ENCODE measurements around the gene PPM1E. TPM values are rescaled to one million over a fixed set of nuclear protein-coding genes. Genes with fewer than 3 reads are reported as not detected.
"Not testable (repeated sequence)": the region's sequence is repeated elsewhere in the genome, so short reads cannot be mapped to it uniquely, and the experiment has no call there.

The PPM1E gene
- total RNA-seq, 1 donor from 2014 or later = 0.31 TPM

DNA sequence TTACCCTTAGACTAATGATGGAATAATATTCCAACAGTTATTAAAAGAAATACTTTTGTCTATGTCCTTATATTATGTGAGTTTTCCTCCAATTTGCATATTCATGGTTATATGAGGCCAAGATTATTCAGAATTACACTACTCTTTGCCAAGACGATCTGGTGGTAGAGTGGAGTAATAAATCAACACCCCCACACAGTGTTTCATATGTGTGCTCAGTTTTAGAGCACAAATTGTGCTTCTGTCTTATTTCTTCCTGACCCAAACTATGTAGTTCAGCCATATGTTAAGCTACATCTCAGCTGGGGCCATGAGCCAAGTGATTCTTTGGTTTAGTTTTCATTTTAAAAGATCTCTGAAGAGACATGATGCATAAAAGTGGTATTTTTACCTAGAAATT, 26.9 kb upstream of the PPM1E start:
- peaks cover 8% of the 10 kb centered on the region for H3K36me3 Mint-ChIP-seq
- TF ChIP-seq, protein P1, sequence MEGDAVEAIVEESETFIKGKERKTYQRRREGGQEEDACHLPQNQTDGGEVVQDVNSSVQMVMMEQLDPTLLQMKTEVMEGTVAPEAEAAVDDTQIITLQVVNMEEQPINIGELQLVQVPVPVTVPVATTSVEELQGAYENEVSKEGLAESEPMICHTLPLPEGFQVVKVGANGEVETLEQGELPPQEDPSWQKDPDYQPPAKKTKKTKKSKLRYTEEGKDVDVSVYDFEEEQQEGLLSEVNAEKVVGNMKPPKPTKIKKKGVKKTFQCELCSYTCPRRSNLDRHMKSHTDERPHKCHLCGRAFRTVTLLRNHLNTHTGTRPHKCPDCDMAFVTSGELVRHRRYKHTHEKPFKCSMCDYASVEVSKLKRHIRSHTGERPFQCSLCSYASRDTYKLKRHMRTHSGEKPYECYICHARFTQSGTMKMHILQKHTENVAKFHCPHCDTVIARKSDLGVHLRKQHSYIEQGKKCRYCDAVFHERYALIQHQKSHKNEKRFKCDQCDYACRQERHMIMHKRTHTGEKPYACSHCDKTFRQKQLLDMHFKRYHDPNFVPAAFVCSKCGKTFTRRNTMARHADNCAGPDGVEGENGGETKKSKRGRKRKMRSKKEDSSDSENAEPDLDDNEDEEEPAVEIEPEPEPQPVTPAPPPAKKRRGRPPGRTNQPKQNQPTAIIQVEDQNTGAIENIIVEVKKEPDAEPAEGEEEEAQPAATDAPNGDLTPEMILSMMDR (IDR thresholded peaks at IDR 0.05; ENCODE audit: unreplicated experiment) = no peak
- no peaks in the 10 kb centered on the region for H3K9me3 Mint-ChIP-seq
- H3K4me1 Mint-ChIP-seq = no peaks in the 10 kb centered on the region
- no peak for DNase-seq (ENCODE audit: low spot score in 2 of 2, unreplicated experiment in 2 of 2)
- H3K27me3 Mint-ChIP-seq (ENCODE audit: low read depth) = no peaks in the 10 kb centered on the region
- no peak overlapping the region for H3K27ac Mint-ChIP-seq
- H3K4me3 Mint-ChIP-seq = no peak overlapping the region

DNA sequence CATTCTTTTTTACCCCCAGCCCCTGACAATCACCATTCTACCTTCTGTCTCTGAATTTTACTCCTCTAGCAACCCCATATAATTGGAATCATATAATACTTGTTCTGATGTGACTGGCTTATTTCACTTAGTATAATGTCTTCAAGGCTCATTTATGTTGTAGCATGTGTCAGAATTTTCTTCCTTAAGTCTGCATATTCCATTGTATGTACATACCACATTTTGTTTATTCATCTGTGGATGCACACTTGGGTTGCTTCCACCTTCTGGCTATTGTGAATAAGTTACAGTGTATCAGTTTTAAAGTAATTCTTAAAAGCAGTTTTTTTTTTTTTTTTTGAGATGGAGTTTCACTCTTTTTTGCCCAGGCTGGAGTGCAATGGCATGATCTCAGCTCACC, 24.7 kb upstream of the PPM1E start:
- Mint-ChIP-seq H3K36me3 (peaks cover 8% of the 10 kb centered on the region), H3K27me3 (ENCODE audit: low read depth) (no peaks in the 10 kb centered on the region), H3K9me3 (no peaks in the 10 kb centered on the region), H3K27ac (no peak overlapping the region), H3K4me3 (no peak overlapping the region), H3K4me1 (no peaks in the 10 kb centered on the region)
- DNase-seq (ENCODE audit: low spot score in 2 of 2, unreplicated experiment in 2 of 2) = no peak
- TF ChIP-seq, protein P1 (IDR thresholded peaks at IDR 0.05; ENCODE audit: unreplicated experiment) = no peak

DNA sequence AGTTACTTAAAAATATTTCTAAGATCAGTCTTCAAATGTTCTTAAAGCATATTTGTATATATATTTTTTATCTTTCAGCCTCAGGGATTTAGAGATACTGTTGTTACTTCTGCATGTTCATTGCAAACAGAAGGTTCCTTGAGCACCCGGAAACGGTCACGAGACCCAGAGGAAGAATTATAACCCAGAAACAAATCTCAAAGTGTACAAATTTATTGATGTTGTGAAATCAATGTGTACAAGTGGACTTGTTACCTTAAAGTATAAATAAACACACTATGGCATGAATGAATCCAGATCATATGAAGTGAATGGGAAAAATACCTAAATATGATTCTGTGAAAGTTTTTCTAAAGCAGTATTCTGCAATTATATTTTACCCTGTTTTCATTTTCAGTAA, 21.6 kb upstream of the PPM1E start:
- H3K4me1 Mint-ChIP-seq = no peaks in the 10 kb centered on the region
- no peak for DNase-seq (ENCODE audit: low spot score in 2 of 2, unreplicated experiment in 2 of 2)
- no peak overlapping the region for H3K27ac Mint-ChIP-seq
- H3K9me3 Mint-ChIP-seq = no peaks in the 10 kb centered on the region
- no peak overlapping the region for H3K4me3 Mint-ChIP-seq
- no peaks in the 10 kb centered on the region for H3K27me3 Mint-ChIP-seq (ENCODE audit: low read depth)
- TF ChIP-seq, protein P1 (IDR thresholded peaks at IDR 0.05; ENCODE audit: unreplicated experiment) = no peak
- H3K36me3 Mint-ChIP-seq = peaks cover 4% of the 10 kb centered on the region

DNA sequence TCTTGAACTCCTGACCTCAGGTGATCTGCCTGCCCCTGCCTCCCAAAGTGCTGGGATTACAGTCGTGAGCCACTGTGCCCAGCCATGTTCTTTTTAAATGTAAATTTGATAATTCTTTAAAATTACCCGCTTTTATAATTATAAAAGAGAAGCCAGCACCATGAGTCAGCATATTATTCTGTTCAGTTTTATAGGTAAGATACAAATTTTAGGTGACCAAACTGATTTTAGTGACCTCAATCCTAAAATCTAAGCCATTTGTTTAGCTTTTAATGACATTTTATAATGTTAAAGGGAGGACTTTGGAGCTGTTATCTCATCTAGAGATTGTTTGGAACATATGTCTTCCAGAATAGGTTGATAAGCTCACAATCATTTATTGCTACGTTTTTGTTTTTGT, 20.8 kb upstream of the PPM1E start:
- no peak for DNase-seq (ENCODE audit: low spot score in 2 of 2, unreplicated experiment in 2 of 2)
- H3K9me3 Mint-ChIP-seq = no peaks in the 10 kb centered on the region
- H3K36me3 Mint-ChIP-seq = peaks cover 4% of the 10 kb centered on the region
- H3K27ac Mint-ChIP-seq = no peak overlapping the region
- no peaks in the 10 kb centered on the region for H3K4me1 Mint-ChIP-seq
- H3K27me3 Mint-ChIP-seq (ENCODE audit: low read depth) = no peaks in the 10 kb centered on the region
- TF ChIP-seq, protein P1 (IDR thresholded peaks at IDR 0.05; ENCODE audit: unreplicated experiment) = no peak
- no peak overlapping the region for H3K4me3 Mint-ChIP-seq

DNA sequence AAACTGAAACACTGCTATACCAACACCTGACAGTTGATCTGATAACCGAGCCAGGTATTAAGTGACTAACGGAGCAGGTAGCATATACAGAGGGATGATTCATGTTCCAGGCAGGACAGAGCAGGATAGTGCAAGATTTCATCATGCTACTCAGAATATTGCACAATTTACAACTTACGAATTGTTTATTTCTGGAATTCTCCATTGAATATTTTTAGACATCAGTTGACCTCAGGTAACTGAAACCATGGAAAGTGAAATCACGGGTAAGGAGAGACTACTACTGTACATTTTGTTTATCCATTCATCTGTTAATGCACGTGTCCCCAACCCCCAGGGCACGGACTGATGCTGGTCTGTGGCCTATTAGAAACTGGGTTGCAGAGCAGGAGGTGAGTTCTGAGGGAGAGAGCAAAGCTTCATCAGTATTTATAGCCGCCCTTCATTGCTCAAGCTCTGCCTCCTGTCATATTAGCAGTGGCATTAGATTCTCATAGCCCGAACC, 14.5 kb upstream of the PPM1E start:
- Mint-ChIP-seq H3K36me3 (no peaks in the 10 kb centered on the region), H3K4me1 (no peaks in the 10 kb centered on the region), H3K27ac (no peak overlapping the region), H3K4me3 (no peak overlapping the region), H3K27me3 (ENCODE audit: low read depth) (no peaks in the 10 kb centered on the region), H3K9me3 (no peaks in the 10 kb centered on the region)
- TF ChIP-seq, protein P1 (IDR thresholded peaks at IDR 0.05; ENCODE audit: unreplicated experiment) = no peak
- no peak for DNase-seq (ENCODE audit: low spot score in 2 of 2, unreplicated experiment in 2 of 2)

DNA sequence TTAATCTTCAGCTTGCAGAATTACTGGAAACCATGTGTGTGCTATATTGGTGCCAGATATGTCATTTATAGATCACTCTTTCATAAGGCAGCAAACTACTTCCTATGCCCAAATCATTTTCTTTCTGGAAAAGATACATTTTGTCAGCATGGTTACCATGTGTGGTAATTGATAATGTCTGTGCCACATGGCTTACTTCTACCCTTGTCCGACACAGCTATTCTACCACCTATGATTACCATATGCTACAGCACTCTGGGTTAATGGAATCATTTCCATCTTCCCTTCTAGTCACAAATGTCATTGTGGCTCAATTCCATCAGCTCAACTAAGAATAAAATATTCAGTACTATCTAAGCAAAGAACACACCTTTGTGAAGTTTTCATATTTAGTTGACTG, 8.0 kb upstream of the PPM1E start:
- Mint-ChIP-seq H3K36me3 (no peaks in the 10 kb centered on the region), H3K9me3 (no peaks in the 10 kb centered on the region), H3K27me3 (ENCODE audit: low read depth) (peaks cover 14% of the 10 kb centered on the region), H3K27ac (no peak overlapping the region), H3K4me3 (no peak overlapping the region), H3K4me1 (no peaks in the 10 kb centered on the region)
- no peak for DNase-seq (ENCODE audit: low spot score in 2 of 2, unreplicated experiment in 2 of 2)
- TF ChIP-seq, protein P1 (IDR thresholded peaks at IDR 0.05; ENCODE audit: unreplicated experiment) = no peak

DNA sequence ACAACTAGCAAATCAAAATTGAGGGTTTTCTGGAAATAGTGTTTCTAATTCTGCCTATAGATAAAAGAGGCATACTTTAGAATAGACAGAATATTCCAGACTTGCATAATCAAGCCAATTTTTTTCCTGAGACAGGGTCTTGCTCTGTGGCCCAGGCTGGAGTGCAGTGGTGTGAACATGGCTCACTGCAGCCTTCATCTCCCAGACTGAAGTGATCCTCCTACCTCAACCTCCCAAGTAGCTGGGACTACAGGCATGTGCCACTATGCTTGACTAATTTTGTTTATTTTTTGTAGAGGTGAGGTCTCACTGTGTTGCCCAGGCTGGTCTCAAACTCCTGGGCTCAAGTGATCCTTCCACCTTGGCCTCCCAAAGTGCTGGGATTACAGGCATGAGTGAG, 6.0 kb upstream of the PPM1E start:
- H3K4me1 Mint-ChIP-seq; H3K4me3 Mint-ChIP-seq; H3K27ac Mint-ChIP-seq; DNase-seq (ENCODE audit: low spot score in 2 of 2, unreplicated experiment in 2 of 2); H3K9me3 Mint-ChIP-seq; H3K36me3 Mint-ChIP-seq: not testable (repeated sequence)
- peaks cover 25% of the 10 kb centered on the region for H3K27me3 Mint-ChIP-seq (ENCODE audit: low read depth)

Data from mesothelial cell of epicardium (in vitro differentiated cells).